HG02884 (cell line): ENCODE results near the gene RGS5.
"Not testable (repeated sequence)": the region's sequence is repeated elsewhere in the genome, so short reads cannot be mapped to it uniquely, and the experiment has no call there.

Source experiments
- ATAC-seq: cut with Tn5 transposase; IDR thresholded peaks from one replicate; pipeline ENCODE4 v1.9.1; 2021; ENCODE audit warnings: mild to moderate bottlenecking, moderate library complexity; ENCODE audit not compliant: unreplicated experiment

RGS5 gene

GRCh38 chr1:163202833-163203451 is at the start of gene RGS5:
Gene RGS5, minus strand, starts transcription at chr1:163202916. Its CDS starts 81 bp downstream, at chr1:163202835.
- no peak for ATAC-seq

- ATAC-seq: no peak
These were observed 47.8 kb upstream of the RGS5 start for GRCh38 chr1:163250382-163250974.

- no peak for ATAC-seq
These were observed 45.3 kb upstream of the RGS5 start for GRCh38 chr1:163248064-163248463.

- ATAC-seq: not testable (repeated sequence)
These were observed 41.9 kb upstream of the RGS5 start for GRCh38 chr1:163244648-163245047.

- ATAC-seq: no peak
These were observed 39.0 kb upstream of the RGS5 start for GRCh38 chr1:163241746-163242145.

- ATAC-seq: no peak
These were observed 38.0 kb upstream of the RGS5 start for GRCh38 chr1:163240705-163241104.

- ATAC-seq: not testable (repeated sequence)
These were observed 30.9 kb upstream of the RGS5 start for GRCh38 chr1:163233643-163234042.

- no peak for ATAC-seq
These were observed 28.7 kb upstream of the RGS5 start for GRCh38 chr1:163231385-163231784.

GRCh38 chr1:163230827-163231226 is 28.1 kb upstream of the RGS5 start:
- no peak for ATAC-seq

- not testable (repeated sequence) for ATAC-seq
These were observed 25.6 kb upstream of the RGS5 start for GRCh38 chr1:163228271-163228670.

- no peak for ATAC-seq
These were observed 24.4 kb upstream of the RGS5 start for GRCh38 chr1:163227126-163227525.

GRCh38 chr1:163213626-163214025 is 10.9 kb upstream of the RGS5 start:
- no peak for ATAC-seq

- ATAC-seq: no peak
These were observed 9.0 kb upstream of the RGS5 start for GRCh38 chr1:163211667-163212066.

GRCh38 chr1:163205513-163205912 is 2.8 kb upstream of the RGS5 start:
- no peak for ATAC-seq

- no peak for ATAC-seq
These were observed 845 bp upstream of the RGS5 start for GRCh38 chr1:163203561-163203960.

- ATAC-seq: no peak
These were observed 810 bp downstream of the RGS5 start for GRCh38 chr1:163201906-163202305.

GRCh38 chr1:163197022-163197421 is 5.7 kb downstream of the RGS5 start:
- no peak for ATAC-seq

- no peak for ATAC-seq
These were observed 6.3 kb downstream of the RGS5 start for GRCh38 chr1:163196449-163196787.

GRCh38 chr1:163195728-163196448 is 6.8 kb downstream of the RGS5 start:
- ATAC-seq: no peak

GRCh38 chr1:163191301-163191700 is 11.4 kb downstream of the RGS5 start:
- peak; percentile 69 for ATAC-seq

- no peak for ATAC-seq
These were observed 13.8 kb downstream of the RGS5 start for GRCh38 chr1:163188947-163189346.

- no peak for ATAC-seq
These were observed 14.9 kb downstream of the RGS5 start for GRCh38 chr1:163187849-163188248.
